Measurements from ENCODE around the gene PCBP3.
"Not testable (repeated sequence)": the region's sequence is repeated elsewhere in the genome, so short reads cannot be mapped to it uniquely, and the experiment has no call there.

The PCBP3 gene

GRCh38 chr21:45832741-45833235 is 189.3 kb downstream of the PCBP3 start:
- not testable (repeated sequence) for DNase-seq

DNA sequence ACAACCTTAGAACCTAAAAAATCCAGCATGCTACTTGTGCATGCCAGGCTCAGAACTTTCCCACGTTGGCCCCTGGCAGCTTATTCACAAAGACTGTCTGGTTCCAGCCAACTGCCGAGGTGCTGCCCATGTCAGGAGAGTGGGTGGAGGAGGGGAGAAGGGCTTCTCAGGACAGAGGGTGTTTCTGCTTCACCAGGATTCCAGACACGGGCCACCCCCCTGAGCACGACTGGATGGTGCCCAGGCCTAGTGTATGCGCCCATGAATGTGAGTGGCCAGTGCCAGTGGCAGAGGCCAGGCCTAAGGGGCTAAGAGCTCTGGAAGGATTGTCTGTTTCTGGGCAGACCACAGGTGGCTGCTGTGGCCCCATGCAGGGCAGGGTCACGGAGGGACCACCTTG is 189.9 kb downstream of the PCBP3 start:
- no peak for DNase-seq

DNA sequence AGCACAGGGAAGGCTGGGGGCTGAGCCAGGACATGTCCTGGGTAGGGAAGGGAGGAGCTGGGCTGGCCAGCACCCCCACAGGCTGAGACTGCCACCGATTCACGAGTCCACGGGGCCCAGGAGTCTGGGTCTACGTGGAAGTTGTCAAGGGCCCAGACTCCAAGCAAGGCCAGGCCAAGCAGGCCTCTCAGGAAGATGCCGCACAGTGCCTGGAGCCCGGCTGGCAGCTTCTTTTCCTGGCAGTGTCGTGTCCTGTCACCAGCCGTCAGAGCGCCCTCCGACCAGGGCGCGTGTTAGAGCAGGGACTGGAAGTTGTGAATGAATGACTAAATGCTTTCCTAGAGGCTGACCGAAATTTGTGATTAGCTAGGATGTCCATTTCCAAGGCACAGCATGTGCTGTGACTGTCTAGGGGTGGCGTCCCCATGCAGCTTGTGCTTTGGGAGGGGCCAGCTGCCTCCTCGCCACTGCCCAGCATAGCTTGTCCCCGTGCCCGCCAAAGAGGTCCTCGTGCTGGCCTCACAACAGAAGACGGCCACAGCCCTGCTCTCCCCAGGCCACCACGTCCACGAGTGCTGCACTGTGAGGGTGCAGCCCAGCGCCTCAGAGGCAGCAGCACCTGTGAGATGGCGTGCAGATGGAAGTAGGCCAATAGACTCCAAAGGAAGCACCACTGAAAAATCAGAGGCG is 190.6 kb downstream of the PCBP3 start:
- DNase-seq, result no peak

GRCh38 chr21:45834821-45835293 is 191.3 kb downstream of the PCBP3 start:
- DNase-seq, result no peak

DNA sequence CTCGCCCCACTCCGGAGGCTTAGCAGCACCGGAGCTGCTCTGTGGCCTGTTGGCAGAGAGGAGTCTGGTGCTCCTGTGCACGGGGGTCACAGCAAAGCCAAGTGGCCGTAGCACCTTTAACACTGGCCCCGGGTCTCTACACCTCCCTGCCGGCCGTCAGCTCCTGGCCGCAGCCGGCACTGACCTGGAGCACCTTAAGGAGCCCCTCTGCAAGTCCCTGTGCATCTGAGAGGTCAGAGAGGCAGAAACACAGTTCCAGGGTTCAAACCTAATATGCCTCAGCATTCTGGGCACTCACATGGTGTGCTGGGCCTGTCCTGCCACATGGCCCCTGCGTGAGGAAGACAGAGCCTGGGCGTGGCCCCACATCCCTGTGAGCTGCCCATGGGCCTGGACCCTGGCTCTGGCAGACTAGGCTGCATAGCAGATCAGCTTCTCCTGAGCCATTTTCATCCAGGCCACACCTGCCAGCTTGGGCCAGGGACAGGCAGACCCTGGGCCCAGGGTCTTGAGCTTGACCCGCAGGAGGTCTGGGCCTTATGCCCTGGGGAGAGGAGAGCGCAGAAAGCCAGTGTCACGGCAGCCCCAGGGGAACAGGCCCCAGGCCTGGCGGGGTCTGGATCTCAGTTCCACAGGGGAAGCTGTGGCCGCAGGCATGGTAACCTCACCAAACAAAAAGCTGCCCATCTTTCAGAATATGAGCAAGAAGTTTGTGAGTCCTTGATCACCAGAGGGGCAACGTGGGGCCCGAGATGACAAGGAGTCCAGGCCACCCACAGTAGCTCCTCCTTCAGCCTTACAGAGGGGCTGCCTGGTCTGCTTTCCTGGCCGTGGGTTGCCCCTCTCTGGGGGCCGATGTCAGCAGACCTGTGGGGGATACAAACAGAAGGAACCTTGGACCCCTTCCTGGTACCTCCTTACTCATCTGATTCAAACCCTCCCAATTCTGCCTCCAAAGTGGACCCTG is 192.1 kb downstream of the PCBP3 start:
- no peak for DNase-seq

DNA sequence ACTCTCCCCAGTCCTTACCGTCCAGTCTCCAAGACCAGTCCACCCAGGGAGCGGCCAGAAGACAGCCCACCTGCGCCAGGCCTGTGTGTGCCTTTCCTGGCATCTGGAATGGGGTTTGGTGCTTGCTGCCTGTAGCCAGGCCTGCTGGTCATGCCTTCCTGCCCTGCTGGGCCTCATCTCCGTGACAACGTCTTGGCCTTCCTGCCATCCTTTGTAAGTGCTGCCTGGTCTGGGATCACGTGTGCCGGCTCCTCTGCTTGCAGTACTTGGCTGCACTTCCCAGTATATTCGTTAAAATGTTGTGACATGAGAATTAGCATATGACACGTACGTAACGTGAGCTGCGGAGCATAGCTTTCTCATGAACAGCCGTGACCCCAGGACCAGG is 192.7 kb downstream of the PCBP3 start:
- DNase-seq, result no peak

DNA sequence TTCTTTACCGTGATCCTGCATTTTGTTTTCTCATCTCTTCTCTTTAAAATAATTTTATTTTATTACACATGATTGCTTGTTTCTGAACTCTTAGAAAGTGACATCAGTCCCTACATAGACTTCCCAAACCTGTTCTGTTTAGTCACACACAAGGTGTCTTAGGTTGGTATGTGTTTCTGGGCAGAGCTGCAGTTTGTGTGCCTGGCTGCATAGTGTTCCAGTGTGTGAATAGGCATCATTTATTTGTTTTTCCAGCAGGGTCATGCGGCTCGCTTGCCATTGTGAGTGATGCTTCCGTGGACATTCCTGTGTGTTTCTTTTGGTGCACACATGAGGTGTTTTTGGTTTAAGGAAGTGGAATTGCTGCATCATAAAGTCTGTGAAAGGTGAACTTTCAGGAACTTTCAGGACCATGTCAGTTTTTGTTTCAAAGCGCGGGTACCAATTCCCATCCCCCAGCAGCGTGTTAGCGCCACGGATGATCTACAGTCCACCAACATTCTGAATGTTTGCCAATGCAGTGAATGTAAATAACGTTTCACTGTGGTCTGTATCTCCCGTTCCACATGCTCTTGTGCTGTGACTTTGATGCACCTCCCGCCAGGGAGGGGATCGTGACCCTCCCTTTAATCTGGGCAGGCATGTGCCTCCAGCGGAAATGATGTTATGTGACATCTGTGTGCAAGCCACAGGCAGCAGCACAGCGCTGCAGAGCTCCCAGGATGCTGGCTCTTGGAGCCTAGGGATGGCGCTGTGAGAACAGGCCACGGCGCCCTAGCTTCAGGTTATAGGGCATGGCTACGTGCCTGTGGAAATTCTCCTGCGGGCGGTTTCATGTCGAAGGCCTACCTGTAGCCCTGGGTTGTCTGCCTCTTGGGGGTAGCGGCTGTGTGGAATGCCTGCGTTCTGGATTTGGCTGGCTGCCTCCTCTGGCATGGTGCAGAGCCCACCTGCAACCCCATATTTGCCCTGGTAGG is 193.5 kb downstream of the PCBP3 start:
- DNase-seq, result no peak

DNA sequence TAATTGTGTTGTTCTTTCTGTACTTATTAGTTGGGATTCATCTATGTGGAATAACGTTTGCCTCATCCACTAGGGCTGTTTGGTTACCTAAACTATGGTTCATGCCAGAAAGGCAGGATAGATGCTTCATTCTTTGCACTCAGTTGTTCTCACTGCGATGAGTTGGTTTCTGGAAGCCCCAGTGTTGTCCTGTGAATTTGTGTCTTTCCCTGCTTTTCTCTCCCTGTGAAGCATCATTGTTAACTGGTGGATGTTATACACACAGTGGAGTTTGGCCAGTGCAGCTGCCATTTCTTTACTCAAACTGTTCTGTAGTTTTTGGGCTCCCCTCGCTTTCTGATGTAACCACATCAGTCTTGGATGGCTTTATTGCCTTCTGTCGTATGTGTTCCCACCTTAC is 194.4 kb downstream of the PCBP3 start:
- DNase-seq, result no peak

DNA sequence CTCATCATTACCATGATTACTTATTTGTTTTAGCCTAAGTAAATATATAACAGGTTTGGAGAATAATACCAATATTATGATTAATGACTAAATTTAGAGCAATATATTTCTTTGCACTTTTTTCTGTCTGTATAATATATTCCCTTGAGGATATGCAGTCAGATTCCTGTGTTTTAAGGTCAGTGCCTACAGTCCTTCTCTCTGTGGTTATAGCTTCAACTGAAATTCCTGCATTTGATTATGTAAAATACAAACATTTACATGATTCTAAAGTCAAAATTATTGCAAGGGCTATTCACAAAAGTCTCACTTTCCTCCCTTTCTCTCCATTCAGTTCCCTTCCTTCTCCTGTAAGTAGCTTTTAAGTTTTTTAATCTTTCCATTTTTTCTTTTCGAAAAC is 195.1 kb downstream of the PCBP3 start:
- DNase-seq, result no peak

- no peak for DNase-seq
Observed at GRCh38 chr21:45839274-45839673, 195.7 kb downstream of the PCBP3 start.

GRCh38 chr21:45841033-45841432 is 197.5 kb downstream of the PCBP3 start:
- no peak for DNase-seq

- DNase-seq, result no peak
Observed at GRCh38 chr21:45843426-45843825, 199.9 kb downstream of the PCBP3 start.

- no peak for DNase-seq
Observed at GRCh38 chr21:45844181-45844580, 200.7 kb downstream of the PCBP3 start.

DNA sequence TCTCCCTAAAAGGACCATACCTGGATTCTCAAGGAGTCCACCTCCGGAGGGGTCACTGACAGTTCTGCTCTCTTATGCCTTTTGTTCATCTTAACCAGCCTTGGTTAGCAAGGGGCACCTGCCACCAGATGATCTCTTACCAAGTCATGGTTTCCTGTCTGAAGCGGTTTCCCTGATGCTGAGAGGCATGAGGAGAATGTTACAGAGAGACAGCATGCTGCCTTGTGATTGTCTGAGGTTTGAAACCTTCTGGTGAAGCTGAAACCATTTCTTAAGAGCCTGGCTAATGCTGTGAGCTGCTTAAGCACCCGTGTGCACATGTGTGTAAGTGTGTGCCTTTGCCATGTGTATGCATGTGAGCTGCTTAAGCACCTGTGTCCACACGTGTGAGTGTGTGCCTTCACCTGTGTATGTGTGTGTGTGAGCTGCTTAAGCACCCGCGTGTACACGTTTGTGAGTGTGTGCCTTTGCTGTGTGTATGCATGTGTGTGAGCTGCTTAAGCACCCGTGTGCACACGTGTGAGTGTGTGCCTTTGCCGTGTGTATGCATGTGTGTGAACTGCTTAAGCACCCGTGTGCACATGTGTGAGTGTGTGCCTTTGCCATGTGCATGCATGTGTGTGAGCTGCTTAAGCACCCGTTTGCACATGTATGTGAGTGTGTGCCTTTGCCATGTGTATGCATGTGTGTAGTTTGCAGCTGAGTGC is 201.7 kb downstream of the PCBP3 start:
- no peak for DNase-seq

- DNase-seq, result no peak
Observed at GRCh38 chr21:45845770-45846090, 202.2 kb downstream of the PCBP3 start.

GRCh38 chr21:45846373-45847160 is 203.0 kb downstream of the PCBP3 start:
- no peak for DNase-seq

- DNase-seq, result no peak
Observed at GRCh38 chr21:45847870-45848269, 204.3 kb downstream of the PCBP3 start.

- DNase-seq, result no peak
Observed at GRCh38 chr21:45848331-45848730, 204.8 kb downstream of the PCBP3 start.

DNA sequence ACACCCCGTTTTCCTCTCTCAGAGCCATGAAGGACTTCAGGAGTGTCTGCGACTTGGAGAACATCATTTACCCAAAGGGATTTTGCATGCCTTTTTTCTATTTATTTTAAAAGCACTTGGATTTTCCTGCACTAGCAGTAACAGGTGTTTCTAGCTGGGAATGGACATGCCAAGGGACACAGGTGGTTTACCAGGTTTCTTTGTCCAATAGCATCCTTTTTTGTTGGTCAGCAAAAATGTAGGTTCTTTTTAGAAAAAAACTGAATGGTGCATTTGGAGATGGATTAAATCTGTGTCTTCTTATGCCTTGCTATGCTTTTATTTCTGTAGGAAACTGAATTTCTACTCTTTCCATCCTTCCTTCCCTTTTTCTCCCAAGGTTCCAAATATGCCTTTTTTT is 205.3 kb downstream of the PCBP3 start:
- DNase-seq, result no peak

DNA sequence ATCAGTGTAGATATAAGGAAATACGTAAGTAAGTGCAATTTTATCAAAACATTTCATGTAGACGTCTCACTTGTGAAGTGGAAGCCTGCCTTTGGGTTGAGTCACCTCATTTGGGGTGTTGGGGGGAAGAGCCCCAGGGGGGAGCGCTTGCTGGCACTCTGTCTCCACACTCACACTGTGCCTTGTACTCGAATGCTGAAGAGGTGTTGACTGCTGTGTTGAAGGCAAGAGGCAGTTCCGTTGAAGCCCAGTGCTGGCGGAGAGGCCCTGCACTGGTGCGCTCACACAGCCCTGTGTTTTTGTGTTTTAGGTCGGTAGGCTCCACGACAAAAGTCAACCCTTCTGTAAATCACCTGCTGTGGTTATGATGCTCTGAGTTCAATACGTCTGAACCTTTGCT is 206.1 kb downstream of the PCBP3 start:
- no peak for DNase-seq

DNA sequence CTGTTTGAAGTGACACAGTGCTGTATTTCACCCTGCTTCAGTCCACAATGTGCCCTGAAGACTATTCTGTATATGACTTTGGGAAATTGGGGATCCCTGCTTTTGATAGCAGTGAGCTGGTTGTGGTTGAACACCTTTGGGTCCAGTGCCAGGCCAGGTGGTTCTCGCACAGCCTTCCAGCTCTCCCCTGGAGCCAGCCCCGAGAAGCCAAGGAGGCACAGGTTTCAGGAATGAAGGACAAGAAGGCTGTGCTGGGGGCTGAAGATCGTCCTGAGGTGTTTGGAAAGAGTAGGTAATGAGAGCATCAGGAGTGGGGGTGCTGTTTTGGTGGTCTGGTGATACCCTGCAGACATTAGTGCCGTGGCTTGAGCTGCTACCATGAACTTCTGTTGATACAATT is 206.7 kb downstream of the PCBP3 start:
- DNase-seq, result no peak

Data from CD4-positive, alpha-beta T cell treated with Interleukin-21 for 1 hour (primary cell).